ELF-1 (cell line): ENCODE data around the gene POTEM.
"Not testable (repeated sequence)": the region's sequence is repeated elsewhere in the genome, so short reads cannot be mapped to it uniquely, and the experiment has no call there.

Experiments
- DNase-seq: peaks from one replicate; pipeline ENCODE4 v3.0.0-alpha.2; 2016; ENCODE audit warnings: low read depth, low spot score

POTEM gene

DNA sequence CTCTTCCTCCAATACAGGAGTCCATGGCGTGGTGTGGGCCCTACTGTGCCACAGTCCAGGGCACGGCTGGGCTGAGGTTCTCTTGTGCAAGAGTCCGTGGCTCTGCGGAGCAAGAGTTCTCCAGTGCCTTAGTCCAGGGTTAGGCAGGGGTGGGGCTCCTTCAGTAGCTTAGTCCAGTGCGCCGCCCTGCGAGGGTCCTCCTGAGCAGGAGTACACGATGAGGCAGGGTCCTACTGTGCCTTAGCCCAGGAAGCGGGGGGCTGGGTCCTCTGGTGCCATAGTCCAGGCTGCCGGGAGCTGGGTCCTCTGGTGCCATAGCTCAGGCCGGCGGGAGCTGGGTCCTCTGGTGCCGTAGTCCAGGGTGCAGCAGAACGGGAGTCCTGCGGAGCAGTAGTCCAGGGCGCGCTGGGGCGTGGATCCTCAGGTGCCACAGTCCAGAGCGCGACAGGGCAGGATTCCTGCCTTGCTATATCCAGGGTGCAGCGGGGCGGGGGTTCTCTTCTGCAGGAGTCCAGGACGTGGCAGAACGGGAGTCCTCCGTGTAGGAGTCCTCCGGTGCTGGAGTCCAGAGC lies 69.7 kb downstream of the POTEM start:
- DNase-seq: not testable (repeated sequence)

GRCh38 chr14:19038060-19038664 lies 70.9 kb downstream of the POTEM start:
- not testable (repeated sequence) for DNase-seq

- DNase-seq: not testable (repeated sequence)
These were observed 71.6 kb downstream of the POTEM start for GRCh38 chr14:19038785-19039184.

GRCh38 chr14:19043384-19043783 lies 76.2 kb downstream of the POTEM start:
- DNase-seq: not testable (repeated sequence)
